K562 (cell line): ENCODE data around the gene RBBP5. TPM values are rescaled to one million over a fixed set of nuclear protein-coding genes. Genes with fewer than 3 reads are reported as not detected.

Experiments
- DEAF1 ChIP-seq: fragments of 450-650 bp; formaldehyde crosslinking; IDR thresholded peaks from 2 replicates; pipeline ENCODE4 v1.4.0; 2020; ENCODE audit warnings: mild to moderate bottlenecking, moderate library complexity
- ID3 ChIP-seq, 2 experiments: fragments of 250-450 bp in 1 of 2; fragments of 450-650 bp in 1 of 2; sonication (Bioruptor Pico) in 1 of 2; IDR thresholded peaks; 2 replicates each; pipeline versions ENCODE4 v1.6.1 to v1.8.0; 2016 to 2021; ENCODE audit warnings: mild to moderate bottlenecking in 2 of 2, moderate library complexity in 2 of 2, missing compliant biosample characterization in 1 of 2, missing genetic modification characterization in 1 of 2
- MECOM ChIP-seq: fragments of 250-450 bp; sonication (Bioruptor Pico); IDR thresholded peaks from 2 replicates; pipeline ENCODE4 v1.8.0; 2022; ENCODE audit warnings: inconsistent platforms
- PKNOX1 ChIP-seq: fragments of 450-650 bp; IDR thresholded peaks from 2 replicates; pipeline ENCODE4 v1.6.1; 2016
- RBM25 ChIP-seq: fragments of 200-400 bp; formaldehyde crosslinking; IDR thresholded peaks from 2 replicates; pipeline ENCODE4 v1.6.1; 2018; ENCODE audit warnings: low read length, low read depth, moderate library complexity; ENCODE audit not compliant: severe bottlenecking
- SMARCA4 ChIP-seq: fragments of 450-650 bp; IDR thresholded peaks from 2 replicates; pipeline ENCODE4 v1.6.1; 2016
- TAL1 ChIP-seq: fragments of 450-650 bp; IDR thresholded peaks from 2 replicates; pipeline ENCODE4 v1.6.1; 2016; ENCODE audit warnings: mild to moderate bottlenecking
- polyA plus RNA-seq, 8 experiments: library from polyadenylated mRNA; depleted of rRNA in 4 of 8; stranded (reverse) in 5 of 8; unstranded in 3 of 8; fragments of >200 nt; fragmentation: Nextera tagmentation in 2 of 8; fragmentation: Illumina TruSeq in 1 of 8; extraction: Ambion mirVana in 2 of 8; extraction: Trizol in 1 of 8; gene quantifications; 2 replicates each; pipeline versions ENCODE4 v1.2.1 to v1.2.3, GENCODE V29; 2011 to 2014; ENCODE audit warnings: inconsistent platforms in 1 of 8, missing spikeins in 1 of 8
- total RNA-seq, 7 experiments: library from RNA; depleted of rRNA in 6 of 7; stranded (reverse); fragments of >200 nt in 6 of 7; fragmentation: Illumina TruSeq in 2 of 7; extraction: Trizol in 2 of 7; gene quantifications; 2 replicates each; pipeline versions ENCODE4 v1.2.1 to v1.2.3, GENCODE V29; 2011 to 2021; ENCODE audit warnings: low replicate concordance in 1 of 7

The RBBP5 gene
- total and polyA plus RNA-seq, 9 of the 15 experiments (the other 6 are each of a cell fraction or from before 2014, with no cell fraction given) = 17.2 to 37.4 (median 28.4) TPM

- TF ChIP-seq DEAF1 (CRISPR knock-in tag) = 0 out of 2 replicates have a peak, but pooled peaks have one; percentile 22
- TF ChIP-seq SMARCA4 = peak; percentile 36; the same call in 1 of the 2 replicates
- no peak for TF ChIP-seq RBM25
- TF ChIP-seq TAL1 = peak; percentile 13; the same call in 1 of the 2 replicates
- TF ChIP-seq MECOM (CRISPR knock-in tag) = no peak
- no peak for TF ChIP-seq ID3 (CRISPR knock-in tag; IDR thresholded peaks at IDR 0.05)
- TF ChIP-seq ID3 (tag; IDR thresholded peaks at IDR 0.05) = 0 out of 2 replicates have a peak, but pooled peaks have one; percentile 54
- TF ChIP-seq PKNOX1 = peak; percentile 68
Observed at GRCh38 chr1:205141236-205142101, 19.7 kb upstream of the RBBP5 start (continued).
